Ovary (tissue), 9 donors: ENCODE measurements around the gene LRIG1. TPM values are rescaled to one million over a fixed set of nuclear protein-coding genes. Genes with fewer than 3 reads are reported as not detected.

Experiments
- DNase-seq, 5 donors: peaks; one replicate each; pipeline ENCODE4 v3.0.0-alpha.2; 2019 to 2020
- H3K27ac ChIP-seq, 2 donors: fragments of 200-600 bp; one replicate each; pipeline versions ENCODE4 v1.5.1 to v1.8.0; 2019 to 2022
- H3K27me3 ChIP-seq: fragments of 200-600 bp; one replicate; pipeline ENCODE4 v1.8.0; 2022
- H3K36me3 ChIP-seq: fragments of 200-600 bp; sonication (generic); one replicate; pipeline ENCODE4 v1.5.1; 2019
- H3K4me1 ChIP-seq: one replicate; pipeline ENCODE4 v1.8.1; 2013; ENCODE audit warnings: mild to moderate bottlenecking, moderate library complexity; ENCODE audit not compliant: insufficient read depth
- H3K4me3 ChIP-seq: fragments of 200-600 bp; sonication (generic); one replicate; pipeline ENCODE4 v1.5.1; 2017
- H3K9me3 ChIP-seq, 2 donors: fragments of 200-600 bp in 1 of 2; sonication (generic) in 1 of 2; one replicate each; pipeline versions ENCODE4 v1.5.1 to v1.8.1; 2013 to 2019; ENCODE audit warnings: mild to moderate bottlenecking in 1 of 2, moderate library complexity in 1 of 2
- CTCF ChIP-seq, 3 donors: fragments of 450-650 bp in 2 of 3; fragments of 200-600 bp in 1 of 3; IDR thresholded peaks; one replicate each; pipeline versions ENCODE4 v1.5.1 to v1.8.0; 2016 to 2022; ENCODE audit warnings: antibody characterized with exemption in 3 of 3, mild to moderate bottlenecking in 1 of 3
- EP300 ChIP-seq: sonication (generic); formaldehyde crosslinking; IDR thresholded peaks from one replicate; pipeline ENCODE4 v1.6.1; 2017; ENCODE audit warnings: antibody characterized with exemption
- POLR2A ChIP-seq: fragments of 450-650 bp; IDR thresholded peaks from one replicate; pipeline ENCODE4 v1.6.1; 2017; ENCODE audit warnings: antibody characterized with exemption, mild to moderate bottlenecking, moderate library complexity
- WGBS, 3 donors: extraction: QIAGEN DNeasy Blood & Tissue Kit in 1 of 3; methylation state at CpG; one replicate each; pipeline versions ENCODE4 v1.1.5 to v1.1.7; 2013 to 2017; 5-methylcytosine and 5-hydroxymethylcytosine counted together
- intact Hi-C, 4 donors: fragments of 100-400 bp; cut with DNase I; formaldehyde crosslinking; loops; one replicate each; pipeline versions ENCODE4 v1.11.0 to v1.15.1; 2022 to 2023
- polyA plus RNA-seq, 2 donors: library from polyadenylated mRNA; stranded (reverse); fragments of 200-250 nt in 1 of 2; fragments of 350-450 nt in 1 of 2; fragmentation: Illumina TruSeq in 1 of 2; extraction: RNeasy Lipid Tissue Mini Kit (QIAGEN cat#74804) in 1 of 2; gene quantifications; one replicate each; pipeline ENCODE4 v1.2.3, GENCODE V29; 2013 to 2014
- total RNA-seq, 7 donors: library from RNA; depleted of rRNA in 2 of 7; stranded (reverse); fragments of >200 nt in 2 of 7; fragmentation: NEBNext Ultra II Directional in 3 of 7; extraction: Animal tissue kit (Norgen Biotek cat#: 25700) in 3 of 7; gene quantifications; one replicate each; pipeline versions ENCODE4 v1.1.0 to v1.2.4, GENCODE V29; 2016 to 2023
- donor health status: DM: no; HTN: no; CAD: no; lungs with moderate emphysema.
- donor health status: DM: no; HTN: no; CAD: no.
- donor health status: Bipolar disorder and iron deficiency.
- donor health status: DM: yes; HTN: yes; CAD: no.
- donor health status: DM: no; HTN: no; CAD: no.
- donor health status: DM: yes; HTN: yes; CAD: no.

LRIG1 gene
- total and polyA plus RNA-seq, 9 donors: 29.1 to 64.8 (median 42.6) TPM

DNA sequence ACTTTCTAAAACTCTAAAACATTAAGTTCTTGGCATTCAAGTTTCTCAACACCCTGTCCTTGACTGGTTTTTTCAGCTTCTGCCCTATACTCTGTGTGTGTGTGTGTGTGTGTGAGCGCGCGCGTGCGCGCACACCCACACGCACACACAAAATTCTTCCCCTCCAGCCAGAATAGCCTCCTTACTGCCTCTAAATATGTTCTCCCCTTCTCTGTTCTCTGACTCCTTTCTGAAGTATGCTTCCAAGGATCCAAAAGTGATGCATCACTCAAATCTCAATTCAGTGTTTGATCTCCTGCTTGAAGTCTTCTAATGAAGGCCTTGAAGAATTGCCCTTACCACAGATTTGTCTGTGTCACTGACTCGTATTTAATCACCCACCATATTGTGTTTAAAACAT is 150.2 kb downstream of the LRIG1 start:
- H3K27ac ChIP-seq: no peak overlapping the region

DNA sequence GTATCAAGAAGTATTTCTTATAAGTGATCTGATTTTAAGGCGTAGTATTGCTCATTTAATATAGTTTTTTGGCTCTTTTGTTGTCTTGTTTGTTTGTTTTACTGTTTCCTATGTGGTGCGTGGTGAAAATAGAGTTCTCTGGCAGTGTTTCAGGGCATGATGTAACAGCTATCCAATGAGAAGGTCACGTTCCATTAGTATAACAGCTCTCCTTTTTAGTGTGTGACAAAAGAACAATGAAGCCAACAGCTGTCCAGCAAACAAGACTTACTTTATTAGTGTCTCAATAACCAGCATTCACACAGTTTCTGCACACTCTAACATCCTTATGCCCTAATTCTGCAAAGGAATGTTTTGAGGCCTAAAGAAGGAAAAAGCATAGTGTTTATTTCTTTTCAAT is 152.1 kb downstream of the LRIG1 start:
- TF ChIP-seq EP300 (no peak), CTCF (IDR thresholded peaks at IDR 0.05) (no peak), POLR2A (no peak)
- Histone ChIP-seq H3K27me3 (no peaks in the 10 kb centered on the region), H3K36me3 (no peaks in the 10 kb centered on the region), H3K4me3 (no peak overlapping the region), H3K9me3 (no peaks in the 10 kb centered on the region), H3K27ac (no peak overlapping the region), H3K4me1 (no peaks in the 10 kb centered on the region)
- WGBS, 3 donors: 84 to 91% (median 88%) methylated on average over 3 of the region's 3 CpGs
- no peak for DNase-seq
- intact Hi-C loops: no loop called here

More for the DNA sequence above, 150.2 kb downstream of the LRIG1 start:
- intact Hi-C loops: no loop called here
- no peak for TF ChIP-seq EP300
- no peak for TF ChIP-seq CTCF (IDR thresholded peaks at IDR 0.05)
- no peak for TF ChIP-seq POLR2A
- DNase-seq: no peak
- Histone ChIP-seq H3K27me3 (no peaks in the 10 kb centered on the region), H3K36me3 (no peaks in the 10 kb centered on the region), H3K4me1 (no peaks in the 10 kb centered on the region), H3K4me3 (no peak overlapping the region), H3K9me3 (no peaks in the 10 kb centered on the region)
- 93 to 95% (median 94%) methylated on average over 8 of the region's 8 CpGs for WGBS, 3 donors

GRCh38 chr3:66344848-66345578 is 155.8 kb downstream of the LRIG1 start:
- no peak for DNase-seq
- Histone ChIP-seq H3K9me3 (no peaks in the 10 kb centered on the region), H3K4me3 (no peak overlapping the region), H3K27ac (no peak overlapping the region), H3K4me1 (no peaks in the 10 kb centered on the region), H3K36me3 (no peaks in the 10 kb centered on the region), H3K27me3 (no peaks in the 10 kb centered on the region)
- intact Hi-C loops: no loop called here
- 90 to 95% (median 92%) methylated on average over 8 of the region's 8 CpGs for WGBS, 3 donors
- TF ChIP-seq POLR2A (no peak), EP300 (no peak), CTCF (IDR thresholded peaks at IDR 0.05) (no peak)

DNA sequence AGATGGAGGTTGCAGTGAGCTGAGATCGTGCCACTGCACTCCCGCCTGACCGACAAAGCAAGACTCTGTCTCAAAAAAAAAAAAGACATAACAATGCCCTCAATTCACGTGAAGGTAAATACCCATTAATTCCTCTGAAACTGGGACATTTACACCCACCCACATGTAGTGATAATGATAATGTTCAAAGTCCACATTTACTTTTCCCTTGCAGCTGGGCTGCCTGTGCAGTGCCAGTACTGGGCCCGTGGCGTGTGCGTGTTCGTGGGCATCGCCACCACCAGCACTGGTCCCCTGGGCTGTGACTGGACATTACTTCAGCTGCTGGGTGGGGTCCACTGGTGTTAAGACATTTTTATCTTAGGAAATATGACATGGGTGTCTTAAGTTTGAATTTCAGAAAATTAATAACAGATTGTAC is 156.4 kb downstream of the LRIG1 start:
- Histone ChIP-seq H3K4me1 (no peaks in the 10 kb centered on the region), H3K27ac (no peak overlapping the region), H3K9me3 (no peaks in the 10 kb centered on the region), H3K27me3 (no peaks in the 10 kb centered on the region), H3K36me3 (no peaks in the 10 kb centered on the region), H3K4me3 (no peak overlapping the region)
- WGBS, 3 donors: 95 to 98% (median 96%) methylated on average over 9 of the region's 9 CpGs
- no peak for DNase-seq
- intact Hi-C loops: no loop called here
- TF ChIP-seq POLR2A (no peak), EP300 (no peak), CTCF (IDR thresholded peaks at IDR 0.05) (no peak)
